Measurements from ENCODE around the gene SORBS2. TPM values are rescaled to one million over a fixed set of nuclear protein-coding genes. Genes with fewer than 3 reads are reported as not detected.

The SORBS2 gene
- total and polyA plus RNA-seq, 2 donors (not counting 1 experiment from before 2014, with no cell fraction given): 0.25 to 0.89 TPM

GRCh38 chr4:185819144-185819543 lies 7.2 kb upstream of the SORBS2 start:
- Histone ChIP-seq H4K20me1 (ENCODE audit: control insufficient read depth, insufficient read depth, low read length, poor library complexity, severe bottlenecking) (no peaks in the 10 kb centered on the region), H3K79me2 (ENCODE audit: control insufficient read depth, insufficient read depth, low read length) (no peaks in the 10 kb centered on the region), H3K27ac (ENCODE audit: low read length in 2 of 2) (no peak overlapping the region), H3K4me3 (ENCODE audit: control extremely low read depth in 1 of 5, extremely low read depth in 1 of 5, insufficient read depth in 1 of 5, low read depth in 2 of 5, low read length in 4 of 5) (no peak overlapping the region), H3K4me1 (ENCODE audit: control insufficient read depth in 2 of 2, insufficient read depth in 2 of 2, low read length in 2 of 2) (no peaks in the 10 kb centered on the region), H3K27me3 (replicated peaks in 1 of 4; ENCODE audit: control extremely low read depth in 1 of 4, control insufficient read depth in 3 of 4, insufficient read depth in 4 of 4, low read length in 3 of 4) (no peaks in the 10 kb centered on the region), H3K9me3 (ENCODE audit: control extremely low read depth in 1 of 3, control insufficient read depth in 2 of 3, insufficient read depth in 1 of 3, low read length in 2 of 3) (peaks cover 0 to 3% (median 0%) of the 10 kb centered on the region in 3 donors), H3K9ac (ENCODE audit: low read length) (no peak overlapping the region), H3K36me3 (replicated peaks in 1 of 2; ENCODE audit: control extremely low read depth in 1 of 2, control insufficient read depth in 1 of 2, extremely low read depth in 1 of 2, insufficient read depth in 2 of 2, low read length in 1 of 2) (no peaks in the 10 kb centered on the region), H3K4me2 (replicated peaks; ENCODE audit: low read depth, low read length, poor library complexity, severe bottlenecking) (no peak overlapping the region), H2AFZ (ENCODE audit: insufficient read depth, low read depth, low read length, poor library complexity, severe bottlenecking) (no peak overlapping the region)
- Mint-ChIP-seq H3K27me3 (peaks cover 12% of the 10 kb centered on the region), H3K9me3 (ENCODE audit: insufficient read depth) (no peaks in the 10 kb centered on the region), H3K27ac (no peak overlapping the region), H3K4me3 (no peak overlapping the region), H3K4me1 (no peaks in the 10 kb centered on the region)
- ChIA-PET CTCF (no interaction called here), POLR2A (no interaction called here)
- intact Hi-C loops (cut with micrococcal nuclease): no loop called here
- WGBS (ENCODE audit: insufficient coverage): 81% methylated on average over 4 of the region's 5 CpGs
- DNase-seq: no peak
- no peak for TF ChIP-seq CTCF (IDR thresholded peaks at IDR 0.05)
- TF ChIP-seq EZH2 (IDR thresholded peaks at IDR 0.05; ENCODE audit: borderline replicate concordance, insufficient read depth, low read depth, low read length, poor library complexity, severe bottlenecking): no peak
- ATAC-seq (ENCODE audit: low read depth): no peak

- intact Hi-C loops (cut with micrococcal nuclease): no loop called here
- TF ChIP-seq EZH2 (IDR thresholded peaks at IDR 0.05; ENCODE audit: borderline replicate concordance, insufficient read depth, low read depth, low read length, poor library complexity, severe bottlenecking) (no peak), CTCF (IDR thresholded peaks at IDR 0.05) (no peak)
- no peak overlapping the region for H3K4me3 Mint-ChIP-seq
- ChIA-PET CTCF (no interaction called here), POLR2A (no interaction called here)
- peaks cover 22% of the 10 kb centered on the region for H3K27me3 Mint-ChIP-seq
- Histone ChIP-seq H3K4me3 (ENCODE audit: control extremely low read depth in 1 of 5, extremely low read depth in 1 of 5, insufficient read depth in 1 of 5, low read depth in 2 of 5, low read length in 4 of 5) (no peak overlapping the region), H3K27ac (ENCODE audit: low read length in 2 of 2) (no peak overlapping the region), H3K27me3 (replicated peaks in 1 of 4; ENCODE audit: control extremely low read depth in 1 of 4, control insufficient read depth in 3 of 4, insufficient read depth in 4 of 4, low read length in 3 of 4) (no peaks in the 10 kb centered on the region), H2AFZ (ENCODE audit: insufficient read depth, low read depth, low read length, poor library complexity, severe bottlenecking) (no peak overlapping the region), H4K20me1 (ENCODE audit: control insufficient read depth, insufficient read depth, low read length, poor library complexity, severe bottlenecking) (no peaks in the 10 kb centered on the region), H3K9me3 (ENCODE audit: control extremely low read depth in 1 of 3, control insufficient read depth in 2 of 3, insufficient read depth in 1 of 3, low read length in 2 of 3) (peaks cover 0 to 3% (median 0%) of the 10 kb centered on the region in 3 donors), H3K36me3 (replicated peaks in 1 of 2; ENCODE audit: control extremely low read depth in 1 of 2, control insufficient read depth in 1 of 2, extremely low read depth in 1 of 2, insufficient read depth in 2 of 2, low read length in 1 of 2) (no peaks in the 10 kb centered on the region), H3K79me2 (ENCODE audit: control insufficient read depth, insufficient read depth, low read length) (no peaks in the 10 kb centered on the region), H3K9ac (ENCODE audit: low read length) (no peak overlapping the region), H3K4me2 (replicated peaks; ENCODE audit: low read depth, low read length, poor library complexity, severe bottlenecking) (no peak overlapping the region), H3K4me1 (ENCODE audit: control insufficient read depth in 2 of 2, insufficient read depth in 2 of 2, low read length in 2 of 2) (peaks cover 1 to 2% of the 10 kb centered on the region in 2 donors)
- H3K9me3 Mint-ChIP-seq (ENCODE audit: insufficient read depth): no peaks in the 10 kb centered on the region
- WGBS (ENCODE audit: insufficient coverage): 92% methylated on average over 7 of the region's 8 CpGs
- DNase-seq (no peak), ATAC-seq (ENCODE audit: low read depth) (no peak)
- H3K4me1 Mint-ChIP-seq: peaks cover 10% of the 10 kb centered on the region
- no peak overlapping the region for H3K27ac Mint-ChIP-seq
Measured at GRCh38 chr4:185817403-185817818, 5.4 kb upstream of the SORBS2 start.
